Fibroblast of pulmonary artery (primary cell): ENCODE results near the gene HSPG2.

Experiments used
- DNase-seq: peaks from one replicate; pipeline ENCODE4 v3.0.0-alpha.2; 2010; ENCODE audit warnings: low read depth
- H3K4me3 ChIP-seq: replicated peaks from 2 replicates; pipeline ENCODE4 v1.5.1; 2011; ENCODE audit warnings: low read depth, mild to moderate bottlenecking, control low read depth, low read length, moderate library complexity
- TF ChIP-seq, protein P1 (sequence below): IDR thresholded peaks from 2 replicates; pipeline ENCODE4 v1.5.1; 2011; ENCODE audit warnings: mild to moderate bottlenecking, control low read depth, low read length, inconsistent platforms; ENCODE audit errors: missing control alignments

HSPG2 gene

GRCh38 chr1:21899987-21900386 lies 37.1 kb downstream of the HSPG2 start:
- DNase-seq, result peak; percentile 58
- H3K4me3 ChIP-seq, result no peak overlapping the region
- TF ChIP-seq, protein P1, sequence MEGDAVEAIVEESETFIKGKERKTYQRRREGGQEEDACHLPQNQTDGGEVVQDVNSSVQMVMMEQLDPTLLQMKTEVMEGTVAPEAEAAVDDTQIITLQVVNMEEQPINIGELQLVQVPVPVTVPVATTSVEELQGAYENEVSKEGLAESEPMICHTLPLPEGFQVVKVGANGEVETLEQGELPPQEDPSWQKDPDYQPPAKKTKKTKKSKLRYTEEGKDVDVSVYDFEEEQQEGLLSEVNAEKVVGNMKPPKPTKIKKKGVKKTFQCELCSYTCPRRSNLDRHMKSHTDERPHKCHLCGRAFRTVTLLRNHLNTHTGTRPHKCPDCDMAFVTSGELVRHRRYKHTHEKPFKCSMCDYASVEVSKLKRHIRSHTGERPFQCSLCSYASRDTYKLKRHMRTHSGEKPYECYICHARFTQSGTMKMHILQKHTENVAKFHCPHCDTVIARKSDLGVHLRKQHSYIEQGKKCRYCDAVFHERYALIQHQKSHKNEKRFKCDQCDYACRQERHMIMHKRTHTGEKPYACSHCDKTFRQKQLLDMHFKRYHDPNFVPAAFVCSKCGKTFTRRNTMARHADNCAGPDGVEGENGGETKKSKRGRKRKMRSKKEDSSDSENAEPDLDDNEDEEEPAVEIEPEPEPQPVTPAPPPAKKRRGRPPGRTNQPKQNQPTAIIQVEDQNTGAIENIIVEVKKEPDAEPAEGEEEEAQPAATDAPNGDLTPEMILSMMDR, result no peak

- TF ChIP-seq, protein P1, result no peak
- DNase-seq, result no peak
- H3K4me3 ChIP-seq, result no peak overlapping the region
These were observed 37.8 kb downstream of the HSPG2 start for GRCh38 chr1:21899267-21899810.

DNA sequence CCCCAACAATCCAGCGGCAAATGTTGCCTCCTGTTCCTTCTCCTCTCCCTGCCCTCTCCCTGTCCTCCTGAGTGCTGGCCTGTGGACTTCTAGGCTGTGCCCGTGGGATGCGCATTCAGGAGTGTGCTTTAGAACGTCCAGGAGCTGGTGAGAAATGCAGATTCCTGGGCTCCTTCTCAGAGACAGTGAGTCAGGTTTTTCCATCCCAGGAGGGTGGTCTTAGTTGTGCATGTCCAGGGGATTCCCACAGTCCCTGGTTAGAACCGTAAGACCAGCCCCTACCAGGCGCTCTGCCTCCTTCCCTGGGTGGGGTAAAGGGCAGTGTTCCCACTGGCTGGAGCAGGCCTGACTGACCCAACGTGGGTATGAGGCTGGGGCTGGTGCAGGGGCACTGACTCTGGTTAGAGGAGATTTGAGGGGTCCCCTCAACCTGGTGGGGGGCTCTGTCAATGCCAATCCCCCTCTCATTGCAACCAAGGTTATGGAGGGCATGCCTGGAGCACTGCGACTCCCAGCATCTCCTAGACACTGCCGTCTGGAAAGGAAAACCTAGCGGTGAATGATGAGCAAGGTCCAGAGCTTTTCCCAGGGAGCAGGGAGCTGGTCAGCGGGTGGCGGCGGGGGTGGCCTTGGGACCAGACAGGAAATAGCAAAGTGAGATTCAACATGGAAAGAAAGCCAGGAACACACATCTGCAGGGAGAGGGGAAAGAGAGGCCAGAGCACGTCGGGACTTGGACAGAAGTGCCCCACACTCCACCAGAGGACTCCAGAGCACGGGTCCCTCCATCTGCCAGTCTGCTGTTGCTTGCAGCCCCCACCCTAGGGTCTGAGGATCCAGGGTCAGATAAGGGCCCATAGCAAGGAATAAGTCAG lies 38.5 kb downstream of the HSPG2 start:
- H3K4me3 ChIP-seq, result no peak overlapping the region
- TF ChIP-seq, protein P1, result no peak
- no peak for DNase-seq

DNA sequence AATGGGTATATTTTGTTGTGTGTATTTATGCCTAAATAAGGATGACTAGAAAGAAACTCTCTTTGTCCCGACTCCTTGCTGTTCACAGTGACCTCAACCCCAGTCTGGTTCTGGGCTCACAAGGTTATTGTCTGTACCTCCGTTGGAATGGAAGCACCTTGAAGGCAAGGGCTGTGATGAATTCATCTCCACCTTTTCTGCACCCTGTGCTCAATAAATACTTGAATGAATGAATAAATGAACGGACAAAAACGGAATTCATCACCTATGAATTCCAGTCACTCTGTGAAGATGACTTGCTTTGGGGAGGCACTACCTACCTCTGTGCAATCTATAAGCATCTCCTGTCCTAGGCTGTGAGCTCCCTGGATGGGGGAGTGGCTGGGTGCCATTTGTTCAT lies 39.3 kb downstream of the HSPG2 start:
- no peak overlapping the region for H3K4me3 ChIP-seq
- DNase-seq, result no peak
- TF ChIP-seq, protein P1, result no peak

DNA sequence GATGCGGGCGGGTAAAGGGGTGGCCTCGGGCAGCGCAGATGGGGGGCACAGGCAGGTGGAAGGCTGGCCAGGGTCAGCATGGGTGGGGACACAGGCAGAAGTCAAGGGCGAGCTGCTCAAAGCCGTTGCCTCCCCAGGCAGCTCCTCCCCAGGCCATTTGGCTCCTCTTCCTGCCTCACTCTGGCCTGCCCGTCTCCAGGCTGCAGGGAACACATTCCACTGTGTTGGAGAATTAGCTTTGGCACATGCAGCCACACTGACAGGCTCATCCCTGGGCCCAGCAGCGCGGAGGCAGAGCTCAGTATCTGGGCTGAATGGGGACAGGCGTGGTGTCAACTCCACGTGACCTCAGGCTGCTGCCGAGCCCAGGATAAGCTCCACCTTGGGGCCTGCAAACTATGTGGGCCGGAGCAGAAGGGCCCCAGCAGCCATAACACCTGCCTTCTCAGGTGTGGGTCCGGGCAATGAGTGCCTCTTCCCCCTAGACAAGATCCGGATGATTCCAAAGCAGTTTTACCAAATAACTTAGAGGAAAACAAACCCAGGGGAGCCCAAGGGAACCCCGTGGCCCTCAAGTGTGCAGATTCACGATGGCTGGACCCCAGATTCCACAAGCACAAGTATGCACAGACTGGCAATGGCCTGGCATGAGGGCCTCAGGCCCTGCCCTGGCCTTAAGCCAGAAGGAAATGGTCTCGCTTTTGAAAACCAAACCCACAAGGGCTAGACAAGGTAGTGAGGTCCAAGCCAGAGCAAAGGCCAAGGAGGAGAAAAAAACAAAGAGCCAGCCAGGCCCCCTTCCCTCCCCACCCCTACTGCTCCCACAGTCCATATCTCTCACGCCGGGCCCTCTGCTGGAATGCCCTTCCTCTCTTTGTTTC lies 40.2 kb downstream of the HSPG2 start:
- TF ChIP-seq, protein P1, result no peak
- no peak overlapping the region for H3K4me3 ChIP-seq

GRCh38 chr1:21896026-21896425 lies 41.1 kb downstream of the HSPG2 start:
- TF ChIP-seq, protein P1, result no peak
- DNase-seq, result no peak
- H3K4me3 ChIP-seq, result no peak overlapping the region

More for the DNA sequence above, 40.2 kb downstream of the HSPG2 start:
- DNase-seq, result no peak
